NCI-H2029 (cell line): Measurements from ENCODE around the gene HAUS7.
A peak's percentile ranks its signal among the peaks of the same experiment; 100 is the strongest.

Experiments
- DNase-seq: peaks from one replicate; lab custom pipeline; 2025; lab: John Stamatoyannopoulos, UW

Gene HAUS7

GRCh38 chrX:153470411-153471363 lies at the start of gene HAUS7:
HAUS7 (minus strand) TSS chrX:153470576; CDS start chrX:153470557, 19 bp downstream.
- peak; percentile 69 for DNase-seq

GRCh38 chrX:153519569-153520286 lies 49.4 kb upstream of the HAUS7 start:
- no peak for DNase-seq

- DNase-seq: no peak
Measured at GRCh38 chrX:153517946-153518834, 47.8 kb upstream of the HAUS7 start.

- DNase-seq: no peak
Measured at GRCh38 chrX:153517423-153517822, 47.0 kb upstream of the HAUS7 start, which contains the start of gene ATP2B3. ATP2B3 (plus strand) TSS chrX:153517642; CDS start chrX:153536248, 18,606 bp downstream.

- DNase-seq: no peak
Measured at GRCh38 chrX:153516073-153516472, 45.7 kb upstream of the HAUS7 start.

GRCh38 chrX:153515435-153515834 lies 45.1 kb upstream of the HAUS7 start:
- no peak for DNase-seq

- no peak for DNase-seq
Measured at GRCh38 chrX:153514259-153514658, 43.9 kb upstream of the HAUS7 start.

- DNase-seq: no peak
Measured at GRCh38 chrX:153513265-153513664, 42.9 kb upstream of the HAUS7 start.

GRCh38 chrX:153512501-153512893 lies 42.1 kb upstream of the HAUS7 start:
- DNase-seq: no peak

GRCh38 chrX:153511784-153512500 lies 41.6 kb upstream of the HAUS7 start:
- no peak for DNase-seq

- DNase-seq: no peak
Measured at GRCh38 chrX:153510383-153510782, 40.0 kb upstream of the HAUS7 start.

- no peak for DNase-seq
Measured at GRCh38 chrX:153509592-153509991, 39.2 kb upstream of the HAUS7 start.

- peak; percentile 62 for DNase-seq
Measured at GRCh38 chrX:153507484-153508178, 37.3 kb upstream of the HAUS7 start.

- DNase-seq: no peak
Measured at GRCh38 chrX:153505361-153505760, 35.0 kb upstream of the HAUS7 start.

GRCh38 chrX:153504445-153505016 lies 34.2 kb upstream of the HAUS7 start:
- DNase-seq: peak; percentile 6

GRCh38 chrX:153502796-153503195 lies 32.4 kb upstream of the HAUS7 start:
- no peak for DNase-seq

GRCh38 chrX:153502131-153502530 lies 31.8 kb upstream of the HAUS7 start:
- DNase-seq: no peak

GRCh38 chrX:153501530-153501929 lies 31.2 kb upstream of the HAUS7 start:
- DNase-seq: no peak

GRCh38 chrX:153500676-153501280 lies 30.4 kb upstream of the HAUS7 start:
- DNase-seq: no peak

GRCh38 chrX:153499876-153500275 lies 29.5 kb upstream of the HAUS7 start:
- no peak for DNase-seq
